ENCODE results near the gene GALNT9.

GRCh38 chr12:132163041-132163910, 166.1 kb downstream of the GALNT9 start:
- no peak for TF ChIP-seq POLR2A (IDR thresholded peaks at IDR 0.05)
- TF ChIP-seq CTCF (IDR thresholded peaks at IDR 0.05) = no peak
- no peak for TF ChIP-seq EP300 (IDR thresholded peaks at IDR 0.05)

Measured in sigmoid colon (tissue), 4 donors.